NCI-H146 treated with DMSO at 0.1 percent for 48 hours (cell line): ENCODE measurements around the gene KLRC3.
"Not testable (repeated sequence)": the region's sequence is repeated elsewhere in the genome, so short reads cannot be mapped to it uniquely, and the experiment has no call there.

ENCODE experiments used
- DNase-seq: peaks from one replicate; lab custom pipeline; 2025; ENCODE audit not compliant: unreplicated experiment; lab: John Stamatoyannopoulos, UW

Gene KLRC3

GRCh38 chr12:10369557-10370415 is 50.6 kb downstream of the KLRC3 start:
- no peak for DNase-seq

GRCh38 chr12:10368206-10369171 is 51.9 kb downstream of the KLRC3 start:
- no peak for DNase-seq

GRCh38 chr12:10367714-10368113 is 52.7 kb downstream of the KLRC3 start:
- not testable (repeated sequence) for DNase-seq

GRCh38 chr12:10366875-10367274 is 53.5 kb downstream of the KLRC3 start:
- DNase-seq, result peak; percentile 75

- DNase-seq, result peak; percentile 78
These were observed 54.5 kb downstream of the KLRC3 start for GRCh38 chr12:10365696-10366405.

- DNase-seq, result peak; percentile 97
These were observed 55.4 kb downstream of the KLRC3 start for GRCh38 chr12:10364815-10365622.

GRCh38 chr12:10363914-10364814 is 56.2 kb downstream of the KLRC3 start:
- peak; percentile 89 for DNase-seq

- DNase-seq, result no peak
These were observed 56.8 kb downstream of the KLRC3 start for GRCh38 chr12:10363658-10363913.

- peak; percentile 53 for DNase-seq
These were observed 57.4 kb downstream of the KLRC3 start for GRCh38 chr12:10362828-10363657.

GRCh38 chr12:10362325-10362724 is 58.1 kb downstream of the KLRC3 start:
- no peak for DNase-seq
